ENCODE results near the gene KAT7.
A peak's percentile ranks its signal among the peaks of the same experiment; 100 is the strongest.

The KAT7 gene

GRCh38 chr17:49832840-49833599, 44.5 kb downstream of the KAT7 start:
- DNase-seq (ENCODE audit: low read depth, low spot score) = no peak
- H3K4me3 ChIP-seq (ENCODE audit: low read length) = no peak overlapping the region

- H3K4me3 ChIP-seq (ENCODE audit: low read length) = no peak overlapping the region
Observed at GRCh38 chr17:49834118-49834743, 45.8 kb downstream of the KAT7 start.

DNA sequence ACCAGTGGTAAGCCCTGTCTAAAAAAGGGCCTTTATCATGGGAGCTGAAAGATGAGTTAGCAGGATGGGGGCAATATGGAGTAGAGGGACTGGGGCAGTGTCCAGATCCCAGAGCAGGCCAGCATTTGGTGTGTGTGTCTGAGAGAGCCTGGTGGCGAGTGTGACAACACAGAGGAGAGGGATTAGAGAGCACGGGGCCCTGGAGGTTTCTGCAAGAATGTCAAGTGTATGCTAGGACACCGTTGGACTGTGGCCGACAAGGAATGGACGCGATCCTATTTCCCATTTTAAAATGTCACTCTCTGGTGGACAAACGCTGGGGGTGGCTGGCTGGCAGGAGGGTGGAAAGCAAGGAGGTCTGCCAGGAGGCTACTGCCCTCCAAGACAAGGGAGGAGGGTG, 47.0 kb downstream of the KAT7 start:
- no peak overlapping the region for H3K4me3 ChIP-seq (ENCODE audit: low read length)
- no peak for DNase-seq (ENCODE audit: low read depth, low spot score)

More at GRCh38 chr17:49834118-49834743, 45.8 kb downstream of the KAT7 start:
- no peak for DNase-seq (ENCODE audit: low read depth, low spot score)

- no peak overlapping the region for H3K4me3 ChIP-seq (ENCODE audit: low read length)
- no peak for DNase-seq (ENCODE audit: low read depth, low spot score)
Observed at GRCh38 chr17:49836111-49837030, 47.9 kb downstream of the KAT7 start.

DNA sequence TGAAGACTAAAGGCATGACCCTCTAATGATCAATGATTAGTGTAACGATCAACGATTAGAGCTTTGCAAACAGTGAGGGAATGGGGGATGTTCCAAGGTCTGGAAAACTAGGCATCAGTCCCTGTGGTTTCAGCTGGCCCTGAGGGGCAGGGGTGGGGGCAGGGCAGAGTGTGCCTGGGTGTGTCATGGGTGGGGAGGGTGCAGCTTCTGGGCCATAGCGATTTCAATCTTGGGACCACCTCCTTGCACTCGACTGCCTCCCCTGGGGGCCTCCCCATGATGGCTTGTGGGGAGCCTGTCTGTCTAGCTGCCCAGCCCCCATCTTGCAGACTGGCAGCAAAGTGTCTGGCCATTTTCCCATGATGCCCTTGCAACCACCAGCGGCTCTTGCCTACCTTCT, 51.0 kb downstream of the KAT7 start:
- no peak overlapping the region for H3K4me3 ChIP-seq (ENCODE audit: low read length)
- no peak for DNase-seq (ENCODE audit: low read depth, low spot score)

- DNase-seq (ENCODE audit: low read depth, low spot score) = no peak
Observed at GRCh38 chr17:49841548-49841947, 53.1 kb downstream of the KAT7 start.

GRCh38 chr17:49842371-49842770, 53.9 kb downstream of the KAT7 start:
- H3K4me3 ChIP-seq (ENCODE audit: low read length) = no peak overlapping the region
- DNase-seq (ENCODE audit: low read depth, low spot score) = no peak

More at GRCh38 chr17:49841548-49841947, 53.1 kb downstream of the KAT7 start:
- no peak overlapping the region for H3K4me3 ChIP-seq (ENCODE audit: low read length)

GRCh38 chr17:49842846-49843245, 54.4 kb downstream of the KAT7 start:
- DNase-seq (ENCODE audit: low read depth, low spot score) = no peak
- no peak overlapping the region for H3K4me3 ChIP-seq (ENCODE audit: low read length)

- no peak overlapping the region for H3K4me3 ChIP-seq (ENCODE audit: low read length)
- DNase-seq (ENCODE audit: low read depth, low spot score) = no peak
Observed at GRCh38 chr17:49843774-49844350, 55.4 kb downstream of the KAT7 start.

- DNase-seq (ENCODE audit: low read depth, low spot score) = no peak
- no peak overlapping the region for H3K4me3 ChIP-seq (ENCODE audit: low read length)
Observed at GRCh38 chr17:49845321-49845720, 56.8 kb downstream of the KAT7 start.

- DNase-seq (ENCODE audit: low read depth, low spot score) = no peak
- no peak overlapping the region for H3K4me3 ChIP-seq (ENCODE audit: low read length)
Observed at GRCh38 chr17:49846938-49847712, 58.6 kb downstream of the KAT7 start.

- DNase-seq (ENCODE audit: low read depth, low spot score) = no peak
- no peak within 1 kb of the TSS for H3K4me3 ChIP-seq (ENCODE audit: low read length)
Observed at GRCh38 chr17:49848019-49848473, 59.6 kb downstream of the KAT7 start, which contains the start of gene TAC4. TSS of gene TAC4 (minus strand) at chr17:49848069. CDS start at chr17:49848017, 52 bp downstream.

- H3K4me3 ChIP-seq (ENCODE audit: low read length) = no peak overlapping the region
- DNase-seq (ENCODE audit: low read depth, low spot score) = no peak
Observed at GRCh38 chr17:49848739-49849138, 60.3 kb downstream of the KAT7 start.

- no peak overlapping the region for H3K4me3 ChIP-seq (ENCODE audit: low read length)
Observed at GRCh38 chr17:49850218-49850610, 61.7 kb downstream of the KAT7 start.

GRCh38 chr17:49850772-49851386, 62.4 kb downstream of the KAT7 start:
- H3K4me3 ChIP-seq (ENCODE audit: low read length) = peak overlapping the region; percentile 61
- no peak for DNase-seq (ENCODE audit: low read depth, low spot score)

More at GRCh38 chr17:49850218-49850610, 61.7 kb downstream of the KAT7 start:
- DNase-seq (ENCODE audit: low read depth, low spot score) = no peak

DNA sequence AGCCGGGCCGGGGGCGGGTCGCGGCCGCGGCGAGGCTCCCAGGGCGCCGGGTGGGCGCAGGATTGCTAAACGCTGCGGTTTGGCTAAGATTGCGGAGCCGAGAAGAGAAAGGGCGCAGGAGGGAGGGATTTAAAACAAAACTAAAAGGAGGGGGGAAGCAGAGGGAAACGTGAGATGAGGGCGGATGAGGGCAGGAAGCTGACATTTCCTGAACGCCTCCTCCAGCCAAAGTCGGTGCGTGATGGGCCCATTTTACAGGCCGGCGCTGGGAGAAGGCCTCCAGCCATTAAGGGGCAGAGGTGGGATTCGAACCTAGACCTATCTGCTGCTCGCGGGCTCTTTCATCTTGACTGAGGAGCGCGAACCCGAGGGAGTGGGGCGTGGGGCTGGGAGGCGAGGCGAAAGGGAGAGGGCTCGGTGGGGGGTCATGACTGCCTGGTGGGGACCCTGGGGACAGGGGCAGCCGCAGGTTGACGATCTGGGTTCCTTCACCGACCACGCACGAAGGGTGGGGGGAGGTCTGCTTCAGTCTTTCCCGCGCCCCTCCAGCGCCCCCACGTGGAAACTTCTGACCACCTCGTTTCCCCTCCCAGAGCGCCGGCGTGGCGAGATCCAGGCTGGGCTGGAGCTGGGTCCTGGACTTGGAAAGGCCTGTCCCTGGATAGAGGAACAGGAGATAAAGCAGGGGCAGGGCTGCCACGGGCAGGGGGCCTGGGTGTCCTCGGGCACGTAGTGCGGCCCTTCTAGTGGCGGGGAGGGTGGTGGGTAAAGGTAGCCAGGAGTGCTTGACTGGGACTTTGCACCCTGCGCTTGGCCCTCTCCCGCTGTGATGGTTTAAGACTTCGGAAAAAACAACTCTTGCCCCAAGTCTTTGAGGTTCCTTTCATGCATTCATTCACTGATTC, 63.2 kb downstream of the KAT7 start:
- peak; percentile 65 for DNase-seq (ENCODE audit: low read depth, low spot score)
- peak overlapping the region; percentile 61 for H3K4me3 ChIP-seq (ENCODE audit: low read length)

- H3K4me3 ChIP-seq (ENCODE audit: low read length) = no peak overlapping the region
- no peak for DNase-seq (ENCODE audit: low read depth, low spot score)
Observed at GRCh38 chr17:49853470-49854015, 65.1 kb downstream of the KAT7 start.
